Measurements from ENCODE around the gene ZC3H18.

Gene ZC3H18

GRCh38 chr16:88584676-88585075 is 14.5 kb downstream of the ZC3H18 start:
- no peak for DNase-seq

DNA sequence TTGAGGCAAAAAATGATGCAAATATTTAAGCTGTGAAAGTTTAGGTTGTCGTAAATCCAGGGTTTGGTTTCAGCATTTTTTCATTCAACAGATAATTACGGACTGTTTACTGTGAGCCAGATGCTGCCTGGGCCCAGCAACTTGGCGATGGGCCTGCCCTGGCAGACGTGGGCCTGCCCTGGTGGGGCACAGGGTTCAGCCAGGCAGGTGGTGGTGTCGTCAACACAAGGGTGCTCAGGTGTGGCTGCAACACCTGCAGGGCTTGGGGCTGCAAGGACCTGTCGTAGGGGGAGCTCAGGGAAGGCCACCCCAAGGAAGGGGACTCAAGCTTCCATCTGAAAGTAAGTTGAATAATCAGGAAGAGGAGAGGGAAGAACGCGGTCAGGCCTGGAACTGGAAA is 15.1 kb downstream of the ZC3H18 start:
- DNase-seq = peak; percentile 23

- no peak for DNase-seq
These were observed 15.9 kb downstream of the ZC3H18 start for GRCh38 chr16:88585927-88586581.

- no peak for DNase-seq
These were observed 17.9 kb downstream of the ZC3H18 start for GRCh38 chr16:88588148-88588547.

- no peak for DNase-seq
These were observed 18.6 kb downstream of the ZC3H18 start for GRCh38 chr16:88588754-88589153.

DNA sequence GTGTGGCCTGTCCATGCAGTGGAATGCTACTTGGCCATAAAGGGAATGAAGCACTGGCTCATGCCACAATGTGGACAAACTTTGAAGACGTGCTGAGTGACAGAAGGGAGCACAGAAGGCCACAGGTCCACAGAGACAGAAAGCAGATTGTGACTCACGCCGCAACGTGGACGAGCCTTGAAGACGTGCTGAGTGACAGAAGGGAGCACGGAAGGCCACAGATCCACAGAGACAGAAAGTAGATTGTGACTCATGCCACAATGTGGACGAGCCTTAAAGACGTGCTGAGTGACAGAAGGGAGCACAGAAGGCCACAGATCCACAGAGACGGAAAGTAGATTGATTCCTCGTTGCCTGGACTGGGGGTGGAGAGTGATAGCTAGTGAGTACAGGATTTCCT is 19.2 kb downstream of the ZC3H18 start:
- DNase-seq = no peak

DNA sequence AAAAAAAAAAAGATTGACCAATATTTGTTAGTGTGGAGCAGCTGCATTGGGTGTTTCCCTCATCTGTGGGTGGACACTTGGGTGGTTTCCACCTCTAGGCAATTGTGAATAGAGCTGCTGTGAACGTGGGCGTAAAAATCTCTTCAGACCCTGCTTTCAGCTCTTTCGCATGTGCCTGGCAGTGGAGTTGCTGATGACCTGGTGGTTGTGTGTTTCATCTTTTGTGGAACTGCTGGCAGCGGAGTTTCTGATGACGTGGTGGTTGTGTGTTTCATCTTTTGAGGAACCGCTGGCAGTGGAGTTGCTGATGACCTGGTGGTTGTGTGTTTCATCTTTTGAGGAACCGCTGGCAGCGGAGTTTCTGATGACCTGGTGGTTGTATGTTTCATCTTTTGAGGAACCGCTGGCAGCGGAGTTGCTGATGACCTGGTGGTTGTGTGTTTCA is 21.4 kb downstream of the ZC3H18 start:
- DNase-seq = no peak

DNA sequence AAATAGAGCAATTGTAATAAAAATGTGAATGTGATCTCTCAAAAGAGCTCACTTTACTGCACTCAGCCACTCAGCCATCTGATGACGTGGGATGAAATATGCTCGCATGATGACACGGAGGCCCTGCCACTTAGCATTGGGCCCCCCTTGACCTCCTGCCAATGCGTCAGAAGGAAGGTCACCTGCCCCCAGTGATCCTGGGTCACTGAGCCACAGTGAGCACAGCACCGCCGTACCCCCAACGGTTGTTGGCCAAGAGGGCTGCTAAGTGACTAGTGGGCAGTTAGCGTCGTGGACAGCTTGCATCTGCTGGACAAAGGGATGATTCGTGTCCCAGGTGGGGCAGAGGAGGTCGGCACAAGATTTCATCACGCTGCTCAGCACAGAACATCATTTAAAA is 22.9 kb downstream of the ZC3H18 start:
- DNase-seq = no peak

- no peak for DNase-seq
These were observed 23.3 kb downstream of the ZC3H18 start for GRCh38 chr16:88593489-88593888.

GRCh38 chr16:88593910-88594309 is 23.7 kb downstream of the ZC3H18 start:
- no peak for DNase-seq

DNA sequence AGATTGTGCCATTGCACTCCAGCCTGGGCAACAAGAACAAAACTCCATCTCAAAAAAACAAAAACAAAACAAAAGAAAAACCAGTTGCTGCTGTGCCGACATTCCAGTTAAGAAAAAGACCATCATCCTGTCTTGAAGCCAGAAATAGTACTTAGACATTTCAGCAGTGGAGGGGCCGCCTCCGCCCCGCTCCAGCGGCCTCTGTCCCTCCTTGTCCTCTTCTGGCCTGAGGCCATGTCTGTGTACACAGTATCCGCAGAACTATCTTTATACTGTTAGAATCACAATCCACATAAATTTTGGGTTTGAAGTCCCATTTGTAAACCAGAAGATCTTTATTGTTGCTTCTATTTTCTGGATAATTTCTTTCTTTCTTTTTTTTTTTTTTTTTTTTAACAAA is 24.9 kb downstream of the ZC3H18 start:
- DNase-seq = no peak

GRCh38 chr16:88595921-88596320 is 25.7 kb downstream of the ZC3H18 start:
- no peak for DNase-seq

- DNase-seq = no peak
These were observed 26.3 kb downstream of the ZC3H18 start for GRCh38 chr16:88596483-88596882.

DNA sequence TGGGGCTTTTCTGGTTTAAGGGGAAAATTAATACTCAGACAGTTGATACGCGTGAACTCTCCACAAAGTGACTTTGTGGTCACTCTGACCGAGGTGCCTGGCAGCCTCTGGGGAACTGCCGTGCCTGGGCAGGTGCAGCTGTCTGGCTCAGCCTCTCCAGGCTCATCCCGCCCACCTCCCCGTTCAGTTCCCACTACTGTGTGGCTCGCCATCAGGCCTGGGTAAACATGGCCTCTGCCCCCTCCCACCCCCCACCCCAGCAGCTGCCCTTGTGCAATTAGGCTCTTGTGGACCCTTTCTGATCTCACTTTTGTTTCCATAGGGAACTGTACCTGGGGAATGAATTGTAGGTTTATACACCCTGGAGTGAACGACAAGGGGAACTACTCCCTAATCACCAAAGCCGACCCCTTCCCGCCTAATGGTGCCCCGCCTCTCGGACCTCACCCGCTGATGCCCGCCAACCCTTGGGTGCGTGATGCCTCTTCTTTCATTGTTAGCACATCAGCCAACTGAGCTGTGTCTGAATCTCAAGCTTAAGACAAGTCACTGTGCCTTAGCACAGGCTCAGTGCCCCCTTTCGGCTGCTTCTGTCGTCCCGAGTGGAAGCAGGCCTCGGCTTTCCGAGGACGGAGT is 27.8 kb downstream of the ZC3H18 start:
- no peak for DNase-seq

GRCh38 chr16:88599092-88599733 is 29.0 kb downstream of the ZC3H18 start:
- no peak for DNase-seq

GRCh38 chr16:88599825-88600538 is 29.8 kb downstream of the ZC3H18 start:
- no peak for DNase-seq

GRCh38 chr16:88600539-88600896 is 30.3 kb downstream of the ZC3H18 start:
- no peak for DNase-seq

DNA sequence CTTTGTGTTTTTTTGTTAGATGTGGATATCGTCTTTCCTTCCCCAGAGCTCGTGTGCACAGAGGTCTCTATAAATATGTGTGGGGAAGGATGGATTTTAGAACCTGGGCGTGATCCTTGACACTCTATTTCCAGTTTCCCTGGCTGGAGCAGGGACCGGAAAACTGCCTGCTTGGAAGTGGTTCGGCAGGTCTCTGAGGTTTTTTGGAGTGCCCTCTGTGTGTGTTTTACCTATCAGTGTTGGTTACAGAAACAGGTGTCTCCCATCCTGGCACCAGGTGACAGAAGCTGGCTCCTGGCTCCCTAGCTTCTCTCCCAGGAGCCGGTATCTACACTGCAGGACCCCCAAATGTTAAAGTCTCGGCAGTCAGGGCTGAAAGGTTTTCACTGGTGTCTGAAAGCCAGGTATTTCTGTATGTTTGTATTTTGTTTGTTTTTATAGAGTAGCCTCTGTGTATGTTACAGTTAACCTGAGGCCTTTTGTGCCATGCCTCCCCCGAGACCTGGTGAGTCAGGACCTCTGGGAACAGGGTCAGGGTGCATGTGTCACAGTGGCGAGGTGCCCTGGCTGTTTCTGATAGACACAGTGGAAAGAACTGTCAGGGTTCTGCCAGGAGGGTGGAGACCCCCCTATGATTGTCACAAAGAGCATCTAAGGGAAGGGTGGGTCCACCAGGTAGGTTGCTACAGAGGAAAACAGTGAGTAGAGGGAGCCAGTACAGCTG is 31.3 kb downstream of the ZC3H18 start:
- DNase-seq = no peak

- no peak for DNase-seq
These were observed 31.9 kb downstream of the ZC3H18 start for GRCh38 chr16:88602091-88602490.

GRCh38 chr16:88605186-88606147 is 35.3 kb downstream of the ZC3H18 start:
- no peak for DNase-seq

- DNase-seq = no peak
These were observed 36.0 kb downstream of the ZC3H18 start for GRCh38 chr16:88606148-88606757.
